AML-193 (cell line): ENCODE measurements around the gene ART3.
"Not testable (repeated sequence)": the region's sequence is repeated elsewhere in the genome, so short reads cannot be mapped to it uniquely, and the experiment has no call there.

Experiments
- DNase-seq, 2 experiments: peaks; one replicate each; lab custom pipeline; 2025; lab: John Stamatoyannopoulos, UW

ART3 gene

GRCh38 chr4:76074468-76074867 lies at the start of gene ART3:
TSS of gene ART3 (plus strand) at chr4:76074709. CDS start at chr4:76075890, 1,181 bp downstream.
- DNase-seq = no peak

GRCh38 chr4:76028350-76028765 lies 46.2 kb upstream of the ART3 start:
- peak in 1 of 2 experiments; percentile 16 for DNase-seq

GRCh38 chr4:76029300-76029699 lies 45.2 kb upstream of the ART3 start:
- no peak for DNase-seq

GRCh38 chr4:76035141-76035540 lies 39.4 kb upstream of the ART3 start:
- peak; percentile 65 to 69 for DNase-seq

- DNase-seq = no peak
Observed at GRCh38 chr4:76035799-76036380, 38.6 kb upstream of the ART3 start, which contains the start of gene CXCL11. TSS of gene CXCL11 (minus strand) at chr4:76036070. CDS start at chr4:76035987, 83 bp downstream.

- no peak for DNase-seq
Observed at GRCh38 chr4:76036855-76037254, 37.7 kb upstream of the ART3 start.

GRCh38 chr4:76042241-76042998 lies 32.1 kb upstream of the ART3 start:
- DNase-seq = not testable (repeated sequence)

- not testable (repeated sequence) for DNase-seq
Observed at GRCh38 chr4:76043306-76043705, 31.2 kb upstream of the ART3 start.

- not testable (repeated sequence) for DNase-seq
Observed at GRCh38 chr4:76044686-76045085, 29.8 kb upstream of the ART3 start.

- DNase-seq = not testable (repeated sequence)
Observed at GRCh38 chr4:76049860-76050416, 24.6 kb upstream of the ART3 start.

- not testable (repeated sequence) for DNase-seq
Observed at GRCh38 chr4:76050560-76051050, 23.9 kb upstream of the ART3 start.

- DNase-seq = no peak
Observed at GRCh38 chr4:76053730-76054129, 20.8 kb upstream of the ART3 start.

- DNase-seq = no peak
Observed at GRCh38 chr4:76055016-76055415, 19.5 kb upstream of the ART3 start.

GRCh38 chr4:76055421-76055820 lies 19.1 kb upstream of the ART3 start:
- DNase-seq = no peak

- no peak for DNase-seq
Observed at GRCh38 chr4:76058302-76058701, 16.2 kb upstream of the ART3 start.

- no peak for DNase-seq
Observed at GRCh38 chr4:76058888-76059426, 15.6 kb upstream of the ART3 start.

GRCh38 chr4:76059750-76060149 lies 14.8 kb upstream of the ART3 start:
- peak; percentile 61 to 74 for DNase-seq

GRCh38 chr4:76060506-76060905 lies 14.0 kb upstream of the ART3 start:
- DNase-seq = peak in 1 of 2 experiments; percentile 7

GRCh38 chr4:76061421-76061820 lies 13.1 kb upstream of the ART3 start:
- DNase-seq = no peak

- no peak for DNase-seq
Observed at GRCh38 chr4:76061982-76062381, 12.5 kb upstream of the ART3 start.

GRCh38 chr4:76066546-76066945 lies 8.0 kb upstream of the ART3 start:
- DNase-seq = no peak

- peak; percentile 70 to 77 for DNase-seq
Observed at GRCh38 chr4:76067652-76068286, 6.7 kb upstream of the ART3 start.
